LNCAP (cell line): ENCODE measurements around the gene TEAD1.

Experiments
- CTCF ChIP-seq: fragments of 450-650 bp; IDR thresholded peaks from 2 replicates; pipeline ENCODE4 v1.5.1; 2017; ENCODE audit warnings: mild to moderate bottlenecking

Gene TEAD1

GRCh38 chr11:12936200-12936599 lies 262.0 kb downstream of the TEAD1 start:
- TF ChIP-seq CTCF: no peak

DNA sequence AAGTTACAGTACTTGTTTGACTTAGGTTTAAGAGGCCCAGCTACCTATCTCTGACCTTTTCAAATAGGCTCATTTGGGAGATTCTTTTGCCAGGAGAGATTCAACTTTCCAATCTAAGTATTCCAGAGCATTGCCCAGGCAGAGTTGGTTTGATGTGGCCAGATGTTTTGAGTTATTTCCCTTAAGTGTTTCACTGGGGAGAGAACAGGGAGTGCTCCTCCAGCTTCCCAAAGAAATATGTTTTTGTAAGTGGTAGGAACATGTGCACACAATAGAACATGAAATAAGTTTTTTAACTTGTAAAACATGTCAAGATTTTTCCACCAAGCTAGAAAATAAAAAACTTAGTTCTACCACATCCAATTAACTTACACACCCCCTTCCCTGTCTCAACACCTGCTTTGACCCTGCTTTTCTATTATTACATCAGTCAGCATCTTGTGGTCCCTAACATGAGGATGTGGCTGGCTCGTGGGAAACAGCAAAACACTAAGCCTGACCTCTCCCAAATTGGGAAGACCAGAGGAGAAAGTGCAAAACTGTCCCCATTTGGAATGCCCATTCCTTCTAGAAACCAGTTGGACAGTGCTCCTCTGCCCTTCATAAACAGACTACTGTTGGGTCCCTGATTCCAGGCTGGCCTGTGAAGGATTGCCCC lies 264.5 kb downstream of the TEAD1 start:
- TF ChIP-seq CTCF: no peak

GRCh38 chr11:12941671-12942070 lies 267.4 kb downstream of the TEAD1 start:
- no peak for TF ChIP-seq CTCF

DNA sequence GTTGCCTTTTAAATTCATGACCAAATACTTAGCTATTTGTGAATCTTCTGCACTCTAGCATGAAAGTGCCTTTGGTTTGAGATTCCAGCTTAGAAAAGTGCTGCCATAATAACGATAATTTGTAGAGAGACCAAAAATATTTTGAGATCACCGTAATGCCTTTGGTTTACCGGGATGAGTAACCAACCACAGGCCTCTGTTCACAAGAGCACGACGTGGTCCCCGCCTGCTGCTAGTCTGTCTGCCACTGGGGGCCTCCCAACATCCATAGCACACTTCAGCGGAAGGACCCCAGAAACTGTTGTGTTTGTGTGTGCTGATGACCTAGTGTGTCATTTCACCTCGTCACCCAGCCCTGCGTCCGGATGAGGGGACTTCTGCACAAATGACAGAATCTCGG lies 267.9 kb downstream of the TEAD1 start:
- TF ChIP-seq CTCF: no peak

GRCh38 chr11:12943311-12943710 lies 269.1 kb downstream of the TEAD1 start:
- no peak for TF ChIP-seq CTCF

DNA sequence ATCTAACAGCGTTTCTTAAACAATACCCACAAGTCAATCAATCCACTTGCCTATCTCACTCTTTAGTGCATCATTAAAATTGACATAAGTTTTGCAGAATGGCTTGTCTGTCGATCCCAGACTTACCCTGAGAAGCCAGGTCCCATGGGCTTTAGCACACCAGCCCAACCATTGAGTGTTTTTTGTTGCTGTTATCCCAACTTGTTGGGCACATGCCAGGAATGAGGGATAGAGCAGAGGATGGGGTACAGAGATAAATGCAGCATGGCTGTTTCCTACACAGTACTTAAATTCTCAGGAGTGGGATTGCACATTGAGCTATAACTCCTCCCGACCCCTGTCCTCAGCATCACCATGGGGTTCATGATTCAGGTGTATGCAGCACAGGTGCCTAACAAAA lies 270.7 kb downstream of the TEAD1 start:
- no peak for TF ChIP-seq CTCF

DNA sequence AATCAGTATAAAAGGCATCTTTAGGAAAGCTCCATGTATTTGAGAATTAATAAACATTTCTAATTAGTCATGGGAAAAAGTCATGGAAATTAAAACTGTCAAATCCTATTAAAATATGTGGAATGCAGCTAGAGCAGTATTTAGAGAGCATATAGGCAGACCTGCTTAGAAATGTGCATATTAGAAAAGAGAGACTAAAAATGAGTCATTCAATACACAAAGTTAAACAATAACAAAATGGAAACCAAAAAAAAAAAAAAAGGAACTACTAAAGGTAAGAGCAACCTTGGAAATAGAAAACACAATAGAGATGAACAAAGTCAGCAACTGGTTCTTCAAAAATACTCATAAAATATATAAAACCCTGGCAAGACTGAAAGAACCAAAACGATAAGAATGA lies 275.2 kb downstream of the TEAD1 start:
- TF ChIP-seq CTCF: no peak

DNA sequence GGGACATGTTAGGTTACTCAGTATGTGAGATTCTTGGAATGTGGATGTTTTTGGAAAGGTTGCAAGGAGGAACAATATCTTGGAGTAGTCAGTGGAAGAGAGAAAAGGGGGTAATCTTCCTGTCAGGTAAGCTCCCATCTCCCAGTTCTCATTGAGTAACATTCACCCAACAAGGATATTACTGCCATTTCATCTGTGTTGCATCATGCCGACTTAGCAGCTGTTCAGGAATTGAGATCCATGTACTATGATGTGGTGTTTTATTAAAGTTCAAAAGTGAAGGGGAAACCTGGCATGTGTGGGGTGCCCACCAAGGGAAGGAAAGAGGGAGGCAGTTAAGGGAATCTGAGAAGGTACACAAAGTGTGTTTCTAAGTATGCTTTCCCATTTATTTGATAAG lies 276.4 kb downstream of the TEAD1 start:
- no peak for TF ChIP-seq CTCF
